Measurements from ENCODE around the gene ACTL6B.

GRCh38 chr7:100626055-100626454 is 30.2 kb downstream of the ACTL6B start:
- peak; percentile 99 for TF ChIP-seq ZFP36 (IDR thresholded peaks at IDR 0.05; ENCODE audit: borderline replicate concordance, partially characterized antibody)
- no peak for TF ChIP-seq CTCF (IDR thresholded peaks at IDR 0.05)
- no peak for TF ChIP-seq SMC3 (IDR thresholded peaks at IDR 0.05)
- no peak for TF ChIP-seq POLR2A (IDR thresholded peaks at IDR 0.05; ENCODE audit: low read length)
- TF ChIP-seq RFX5 (IDR thresholded peaks at IDR 0.05) = no peak
- TF ChIP-seq PBX3 (IDR thresholded peaks at IDR 0.05) = no peak
